Endometrial microvascular endothelial cells (primary cell): Measurements from ENCODE around the gene PCA3. TPM values are rescaled to one million over a fixed set of nuclear protein-coding genes. Genes with fewer than 3 reads are reported as not detected.
"Not testable (repeated sequence)": the region's sequence is repeated elsewhere in the genome, so short reads cannot be mapped to it uniquely, and the experiment has no call there.

ENCODE experiments used
- in situ Hi-C: cut with HindIII; loops from 2 replicates; pipeline ENCODE4 v1.10.0; 2017; ENCODE audit warnings: low sequenced_read_pairs, low pct_unique_long_range_greater_than_20kb; ENCODE audit errors: inconsistent ontology term
- total RNA-seq: library from RNA; depleted of rRNA; stranded (reverse); fragments of >200 nt; gene quantifications from one replicate; pipeline ENCODE4 v1.2.3, GENCODE V29; 2015; ENCODE audit errors: inconsistent ontology term

Gene PCA3
- 0.84 TPM for total RNA-seq

GRCh38 chr9:76764138-76764537 is at the start of gene PCA3:
TSS of gene PCA3 (plus strand) at chr9:76764438.
- in situ Hi-C loops = no loop called here

GRCh38 chr9:76716085-76716672 is 48.1 kb upstream of the PCA3 start:
- in situ Hi-C loops = loop anchor here (25.0 kb wide), 1 partner anchor 254 kb away; the partner anchor contains the start of gene GCNT1

GRCh38 chr9:76717176-76717575 is 47.1 kb upstream of the PCA3 start:
- in situ Hi-C loops = loop anchor here (25.0 kb wide), 1 partner anchor 255 kb away; the partner anchor contains the start of gene GCNT1

- in situ Hi-C loops = loop anchor here (25.0 kb wide), 1 partner anchor 255 kb away; the partner anchor contains the start of gene GCNT1
These were observed 46.6 kb upstream of the PCA3 start for GRCh38 chr9:76717613-76718012.

GRCh38 chr9:76718166-76718565 is 46.1 kb upstream of the PCA3 start:
- in situ Hi-C loops = loop anchor here (25.0 kb wide), 1 partner anchor 256 kb away; the partner anchor contains the start of gene GCNT1

- in situ Hi-C loops = loop anchor here (25.0 kb wide), 1 partner anchor 258 kb away; the partner anchor contains the start of gene GCNT1
These were observed 44.0 kb upstream of the PCA3 start for GRCh38 chr9:76720245-76720644.

GRCh38 chr9:76725011-76725546 is 39.2 kb upstream of the PCA3 start:
- in situ Hi-C loops = no loop called here

- in situ Hi-C loops = no loop called here
These were observed 38.4 kb upstream of the PCA3 start for GRCh38 chr9:76725885-76726284.

- in situ Hi-C loops = no loop called here
These were observed 35.1 kb upstream of the PCA3 start for GRCh38 chr9:76729116-76729515.

GRCh38 chr9:76729980-76730737 is 34.1 kb upstream of the PCA3 start:
- in situ Hi-C loops = no loop called here

GRCh38 chr9:76730801-76731200 is 33.4 kb upstream of the PCA3 start:
- in situ Hi-C loops = no loop called here

GRCh38 chr9:76732341-76732958 is 31.8 kb upstream of the PCA3 start:
- in situ Hi-C loops = no loop called here

GRCh38 chr9:76733096-76733495 is 31.1 kb upstream of the PCA3 start:
- in situ Hi-C loops = no loop called here

- in situ Hi-C loops = no loop called here
These were observed 29.5 kb upstream of the PCA3 start for GRCh38 chr9:76734716-76735115.

- in situ Hi-C loops = no loop called here
These were observed 26.9 kb upstream of the PCA3 start for GRCh38 chr9:76737154-76737902.

GRCh38 chr9:76738402-76738801 is 25.8 kb upstream of the PCA3 start:
- in situ Hi-C loops = no loop called here

GRCh38 chr9:76741524-76741923 is 22.7 kb upstream of the PCA3 start:
- in situ Hi-C loops = no loop called here

GRCh38 chr9:76742890-76743289 is 21.3 kb upstream of the PCA3 start:
- in situ Hi-C loops = not testable (repeated sequence)

GRCh38 chr9:76743931-76744330 is 20.3 kb upstream of the PCA3 start:
- in situ Hi-C loops = no loop called here
